ENCODE data around the gene ERN2. TPM values are rescaled to one million over a fixed set of nuclear protein-coding genes. Genes with fewer than 3 reads are reported as not detected.

Gene ERN2
- total and polyA plus RNA-seq, 12 donors, result 0.20 to 2.7 (median 1.3) TPM; not detected in 1

DNA sequence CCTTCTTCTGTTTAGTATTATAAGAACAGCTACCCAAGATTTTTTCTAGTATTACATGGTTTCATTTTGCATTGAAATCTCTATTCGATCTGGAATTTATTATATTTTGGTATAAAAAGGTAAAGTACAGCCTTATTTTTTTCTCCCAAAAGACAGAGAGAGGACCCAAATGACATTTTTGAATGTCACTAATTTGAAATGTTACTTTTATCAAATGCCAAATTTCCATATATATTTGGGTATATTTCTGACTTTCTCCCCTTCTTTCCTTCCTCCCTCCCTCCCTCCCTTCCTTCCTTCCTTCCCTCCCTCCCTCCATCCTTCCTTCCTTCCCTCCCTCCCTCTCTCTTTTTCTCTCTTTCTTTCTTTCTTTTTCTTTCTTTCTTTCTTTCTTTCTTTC lies 35.6 kb upstream of the ERN2 start:
- no peaks in the 10 kb centered on the region for H3K9me3 ChIP-seq (replicated peaks in 1 of 3)
- intact Hi-C loops (cut with DNase I), result no loop called here
- 29 to 68% (median 56%) methylated on average over 1 of the region's 1 CpG for WGBS, 4 donors
- H3K36me3 ChIP-seq (replicated peaks in 1 of 2), result no peaks in the 10 kb centered on the region
- no peak for DNase-seq
- H3K27ac ChIP-seq, result no peak overlapping the region
- TF ChIP-seq, protein P1, sequence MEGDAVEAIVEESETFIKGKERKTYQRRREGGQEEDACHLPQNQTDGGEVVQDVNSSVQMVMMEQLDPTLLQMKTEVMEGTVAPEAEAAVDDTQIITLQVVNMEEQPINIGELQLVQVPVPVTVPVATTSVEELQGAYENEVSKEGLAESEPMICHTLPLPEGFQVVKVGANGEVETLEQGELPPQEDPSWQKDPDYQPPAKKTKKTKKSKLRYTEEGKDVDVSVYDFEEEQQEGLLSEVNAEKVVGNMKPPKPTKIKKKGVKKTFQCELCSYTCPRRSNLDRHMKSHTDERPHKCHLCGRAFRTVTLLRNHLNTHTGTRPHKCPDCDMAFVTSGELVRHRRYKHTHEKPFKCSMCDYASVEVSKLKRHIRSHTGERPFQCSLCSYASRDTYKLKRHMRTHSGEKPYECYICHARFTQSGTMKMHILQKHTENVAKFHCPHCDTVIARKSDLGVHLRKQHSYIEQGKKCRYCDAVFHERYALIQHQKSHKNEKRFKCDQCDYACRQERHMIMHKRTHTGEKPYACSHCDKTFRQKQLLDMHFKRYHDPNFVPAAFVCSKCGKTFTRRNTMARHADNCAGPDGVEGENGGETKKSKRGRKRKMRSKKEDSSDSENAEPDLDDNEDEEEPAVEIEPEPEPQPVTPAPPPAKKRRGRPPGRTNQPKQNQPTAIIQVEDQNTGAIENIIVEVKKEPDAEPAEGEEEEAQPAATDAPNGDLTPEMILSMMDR (IDR thresholded peaks at IDR 0.05), result no peak
- TF ChIP-seq POLR2A (IDR thresholded peaks at IDR 0.05), result no peak
- H3K4me3 ChIP-seq, result no peak overlapping the region
- peaks cover 7% of the 10 kb centered on the region for H3K27me3 ChIP-seq
- no peaks in the 10 kb centered on the region for H3K4me1 ChIP-seq (replicated peaks in 1 of 2)

DNA sequence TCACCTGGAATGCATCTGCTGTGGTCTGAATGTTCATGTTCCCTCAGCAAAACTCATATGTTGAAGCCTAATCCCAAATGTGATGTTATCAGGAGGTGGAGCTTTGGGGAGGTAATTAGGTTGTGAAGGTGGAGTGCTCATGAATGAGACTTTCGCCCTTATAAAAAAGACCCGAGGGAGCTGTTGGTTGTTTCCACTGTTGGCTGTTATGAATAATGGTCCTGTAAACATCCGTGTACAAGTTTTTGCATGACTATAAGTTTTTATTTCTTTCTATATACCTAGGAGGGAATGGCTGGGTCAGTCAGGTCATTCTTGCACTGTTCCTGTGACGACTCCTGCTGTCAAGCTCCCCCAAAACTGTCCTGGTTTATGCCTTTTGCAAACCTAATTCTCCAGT lies 32.2 kb upstream of the ERN2 start:
- intact Hi-C loops (cut with DNase I), result no loop called here
- Histone ChIP-seq H3K4me1 (replicated peaks in 1 of 2) (no peaks in the 10 kb centered on the region), H3K36me3 (replicated peaks in 1 of 2) (no peaks in the 10 kb centered on the region), H3K9me3 (replicated peaks in 1 of 3) (no peaks in the 10 kb centered on the region), H3K27me3 (peaks cover 6% of the 10 kb centered on the region), H3K27ac (no peak overlapping the region), H3K4me3 (no peak overlapping the region)
- DNase-seq, result no peak
- TF ChIP-seq, protein P1 (IDR thresholded peaks at IDR 0.05), result no peak
- no peak for TF ChIP-seq POLR2A (IDR thresholded peaks at IDR 0.05)
- 63 to 71% (median 64%) methylated on average over 4 of the region's 4 CpGs for WGBS, 4 donors

DNA sequence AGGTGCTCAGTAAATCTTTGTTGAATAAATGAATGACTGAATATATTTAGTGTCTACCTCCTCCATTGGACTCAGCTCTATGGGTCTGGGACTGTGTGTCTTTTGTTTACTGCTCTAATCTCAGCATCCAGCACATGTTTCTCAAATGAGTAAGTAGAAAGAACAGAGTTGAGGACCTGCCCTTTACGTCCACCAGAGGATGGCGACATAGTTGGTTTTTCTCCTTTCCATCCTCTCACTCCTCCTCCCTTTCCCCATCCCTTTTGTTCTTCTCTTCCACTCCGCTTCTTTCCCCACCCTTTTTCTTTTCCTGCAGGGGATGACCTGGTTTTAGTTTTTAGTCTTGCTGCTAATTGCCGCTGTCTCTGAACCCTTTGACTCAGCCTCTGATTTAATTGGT lies 29.7 kb upstream of the ERN2 start:
- WGBS, 4 donors, result 30 to 43% (median 38%) methylated on average over 4 of the region's 4 CpGs
- no peaks in the 10 kb centered on the region for H3K4me1 ChIP-seq (replicated peaks in 1 of 2)
- no peak for DNase-seq
- peaks cover 13% of the 10 kb centered on the region for H3K27me3 ChIP-seq
- no peaks in the 10 kb centered on the region for H3K36me3 ChIP-seq (replicated peaks in 1 of 2)
- no peaks in the 10 kb centered on the region for H3K9me3 ChIP-seq (replicated peaks in 1 of 3)
- H3K27ac ChIP-seq, result no peak overlapping the region
- H3K4me3 ChIP-seq, result no peak overlapping the region
- intact Hi-C loops (cut with DNase I), result no loop called here
- TF ChIP-seq, protein P1 (IDR thresholded peaks at IDR 0.05), result no peak
- no peak for TF ChIP-seq POLR2A (IDR thresholded peaks at IDR 0.05)

DNA sequence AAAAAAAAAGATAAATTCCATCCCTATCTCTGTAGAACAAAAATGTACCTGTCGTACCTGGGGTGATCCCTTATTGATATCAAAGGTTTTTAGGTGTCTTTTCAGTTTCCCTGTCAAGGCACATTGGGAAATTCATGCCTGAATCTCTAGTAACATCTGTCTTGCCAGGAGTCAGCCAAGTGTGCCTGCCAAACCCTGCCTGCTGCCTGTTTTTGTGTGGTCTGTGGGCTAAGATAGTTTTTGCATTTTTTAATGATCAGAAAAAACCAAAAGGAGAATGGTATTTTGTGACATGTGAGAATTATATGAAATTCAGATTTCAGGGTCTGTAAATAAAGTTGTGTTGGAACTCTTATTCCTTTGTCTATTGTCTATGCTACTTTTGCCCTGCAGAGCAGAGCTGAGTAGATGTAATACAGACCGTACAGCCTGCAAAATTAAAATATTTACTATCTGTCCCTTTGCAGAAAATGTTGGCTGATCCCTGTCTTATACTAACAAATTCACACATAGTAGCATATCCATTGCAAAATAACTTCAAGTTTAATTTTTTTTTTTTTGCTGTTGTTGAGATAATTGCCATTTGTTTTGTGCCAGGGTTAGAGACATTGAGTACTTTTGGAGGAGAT lies 28.8 kb upstream of the ERN2 start:
- 40 to 53% (median 47%) methylated on average over 2 of the region's 2 CpGs for WGBS, 4 donors
- TF ChIP-seq, protein P1 (IDR thresholded peaks at IDR 0.05), result no peak
- TF ChIP-seq POLR2A (IDR thresholded peaks at IDR 0.05), result no peak
- Histone ChIP-seq H3K9me3 (replicated peaks in 1 of 3) (no peaks in the 10 kb centered on the region), H3K36me3 (replicated peaks in 1 of 2) (no peaks in the 10 kb centered on the region), H3K4me3 (no peak overlapping the region), H3K4me1 (replicated peaks in 1 of 2) (no peaks in the 10 kb centered on the region), H3K27me3 (peaks cover 10% of the 10 kb centered on the region), H3K27ac (no peak overlapping the region)
- no peak for DNase-seq
- intact Hi-C loops (cut with DNase I), result no loop called here

Measured in adrenal gland (tissue), 12 donors.